HepG2 (cell line): ENCODE results near the gene TDRD6. TPM values are rescaled to one million over a fixed set of nuclear protein-coding genes. Genes with fewer than 3 reads are reported as not detected.
"Not testable (repeated sequence)": the region's sequence is repeated elsewhere in the genome, so short reads cannot be mapped to it uniquely, and the experiment has no call there.

Experiments
- ATAC-seq: fragments of 200-7000 bp; cut with Tn5 transposase; 3 replicates; pipeline ENCODE4 v1.9.1; 2020; ENCODE audit warnings: mild to moderate bottlenecking, moderate library complexity
- BruUV-seq: library from RNA; stranded (reverse); fragments of 400-500 nt; replicated peaks from 2 replicates; lab custom pipeline; 2021; lab: Mats Ljungman, UMichigan
- CTCF ChIA-PET: fragments of 300-600 bp; formaldehyde crosslinking; extraction: SDS; loops from one replicate; lab custom pipeline; 2021; ENCODE audit warnings: low total read pairs, inconsistent platforms, low intra/inter-chr PET ratio; lab: Yijun Ruan, JAX
- POLR2A ChIA-PET: fragments of 350-600 bp; sonication (Branson Sonifier 250); formaldehyde crosslinking; loops from one replicate; lab custom pipeline; 2020; ENCODE audit warnings: antibody characterized with exemption, inconsistent platforms; lab: Yijun Ruan, JAX
- DNase-seq: peaks from one replicate; pipeline ENCODE4 v3.0.0-alpha.2; 2015; ENCODE audit warnings: low spot score
- FAIRE-seq: peaks from 3 replicates; lab custom pipeline; 2011; peaks lifted over from hg19 to GRCh38; lab: Jason Lieb, UNC
- H2AFZ ChIP-seq: one replicate; pipeline ENCODE4 v1.6.1; 2011; ENCODE audit warnings: low read length, inconsistent platforms
- H3K27ac ChIP-seq: fragments of 300-600 bp; 3 replicates; pipeline ENCODE4 v1.8.0; 2011; ENCODE audit warnings: mixed run types, mild to moderate bottlenecking, mixed read lengths, low read length, inconsistent platforms; ENCODE audit not compliant: insufficient read depth; ENCODE audit errors: extremely low read length
- H3K27me3 ChIP-seq, 2 experiments: fragments of 200-600 bp in 1 of 2; 2 replicates in 1 of 2; 3 replicates in 1 of 2; pipeline versions ENCODE4 v1.6.0 to v1.8.0; 2011; ENCODE audit warnings: low read length in 2 of 2, mild to moderate bottlenecking in 2 of 2, moderate library complexity in 2 of 2, inconsistent platforms in 1 of 2; ENCODE audit not compliant: insufficient read depth in 2 of 2, control insufficient read depth in 1 of 2
- H3K36me3 ChIP-seq, 2 experiments: fragments of 200-600 bp in 1 of 2; replicated peaks in 1 of 2; 2 replicates in 1 of 2; 3 replicates in 1 of 2; pipeline versions ENCODE4 v1.5.1 to v1.8.0; 2011; ENCODE audit warnings: low read length in 2 of 2, inconsistent platforms in 1 of 2; ENCODE audit not compliant: insufficient read depth in 2 of 2, control insufficient read depth in 1 of 2
- H3K4me1 ChIP-seq: 2 replicates; pipeline ENCODE4 v1.5.1; 2012; ENCODE audit warnings: low read length, inconsistent platforms; ENCODE audit not compliant: insufficient read depth
- H3K4me2 ChIP-seq: 2 replicates; pipeline ENCODE4 v1.6.0; 2011; ENCODE audit warnings: low read depth, low read length, inconsistent platforms
- H3K4me3 ChIP-seq, 3 experiments: fragments of 200-600 bp in 1 of 3; sonication (generic), shearing (Covaris generic) in 1 of 3; replicated peaks in 1 of 3; 2 replicates each; pipeline ENCODE4 v1.5.1; 2011 to 2016; ENCODE audit warnings: low read length in 3 of 3, inconsistent platforms in 2 of 3, low read depth in 2 of 3, mild to moderate bottlenecking in 2 of 3, control low read depth in 1 of 3, mixed read lengths in 1 of 3; ENCODE audit not compliant: insufficient read depth in 1 of 3
- H3K79me2 ChIP-seq: one replicate; pipeline ENCODE4 v1.6.1; 2011; ENCODE audit warnings: low read length, inconsistent platforms; ENCODE audit not compliant: insufficient read depth
- H3K9ac ChIP-seq: 2 replicates; pipeline ENCODE4 v1.6.0; 2011; ENCODE audit warnings: mild to moderate bottlenecking, low read depth, low read length, inconsistent platforms; ENCODE audit not compliant: insufficient read depth
- H3K9me3 ChIP-seq: 2 replicates; pipeline ENCODE4 v1.5.1; 2012; ENCODE audit warnings: mild to moderate bottlenecking, low read length
- H4K20me1 ChIP-seq: 2 replicates; pipeline ENCODE4 v1.6.0; 2011; ENCODE audit warnings: inconsistent platforms, mild to moderate bottlenecking, low read length, moderate library complexity; ENCODE audit not compliant: insufficient read depth
- CBX1 ChIP-seq: IDR thresholded peaks from one replicate; pipeline ENCODE4 v1.6.1; 2016; ENCODE audit warnings: antibody characterized with exemption, low read depth
- HNF4A ChIP-seq: sonication (generic); formaldehyde crosslinking; IDR thresholded peaks from 2 replicates; pipeline ENCODE4 v1.4.0; 2020; ENCODE audit warnings: missing genetic modification reagents
- HNF4G ChIP-seq, 2 experiments: sonication (generic) in 1 of 2; formaldehyde crosslinking in 1 of 2; IDR thresholded peaks; 2 replicates each; pipeline versions ENCODE4 v1.4.0 to v1.6.1; 2011 to 2020; ENCODE audit warnings: borderline replicate concordance in 2 of 2, low read depth in 2 of 2, mild to moderate bottlenecking in 2 of 2, low read length in 1 of 2, missing genetic modification reagents in 1 of 2, moderate library complexity in 1 of 2
- NFE2L2 ChIP-seq: fragments of 150-350 bp; IDR thresholded peaks from 2 replicates; pipeline ENCODE4 v1.6.1; 2014; ENCODE audit warnings: low read length
- ZKSCAN5 ChIP-seq: sonication (generic); formaldehyde crosslinking; IDR thresholded peaks from 2 replicates; pipeline ENCODE4 v1.5.1; 2020; ENCODE audit warnings: mild to moderate bottlenecking, missing genetic modification reagents
- ZNF432 ChIP-seq: sonication (generic); formaldehyde crosslinking; IDR thresholded peaks from 2 replicates; pipeline ENCODE4 v1.5.0; 2020; ENCODE audit warnings: missing genetic modification reagents, mild to moderate bottlenecking, borderline replicate concordance
- ZNF781 ChIP-seq: sonication (generic); formaldehyde crosslinking; IDR thresholded peaks from 2 replicates; pipeline ENCODE4 v1.5.1; 2020; ENCODE audit warnings: borderline replicate concordance, mild to moderate bottlenecking, missing genetic modification reagents; ENCODE audit errors: not compliant biosample characterization
- WGBS: methylation state at CpG from one replicate; pipeline ENCODE4 v1.1.6; 2017; ENCODE audit warnings: low lambda C conversion rate; 5-methylcytosine and 5-hydroxymethylcytosine counted together
- in situ Hi-C: cut with HindIII; loops from 2 replicates; pipeline ENCODE4 v1.10.0; 2017; ENCODE audit warnings: low pct_unique_long_range_greater_than_20kb; ENCODE audit not compliant: extremely low pct_ligation_motif_present
- intact Hi-C: fragments of 100-400 bp; cut with micrococcal nuclease; formaldehyde crosslinking; loops from one replicate; pipeline ENCODE4 v1.10.0; 2022; ENCODE audit not compliant: unreplicated experiment
- polyA plus RNA-seq, 8 experiments: library from polyadenylated mRNA; depleted of rRNA in 3 of 8; stranded (reverse) in 7 of 8; unstranded in 1 of 8; fragments of >200 nt; fragmentation: Illumina TruSeq in 4 of 8; extraction: Trizol in 4 of 8; gene quantifications; 2 replicates each; pipeline versions ENCODE4 v1.2.1 to v1.2.3, GENCODE V29; 2011 to 2016; ENCODE audit warnings: low read depth in 4 of 8, missing spikeins in 1 of 8, mixed read lengths in 1 of 8; ENCODE audit not compliant: insufficient read depth in 1 of 8
- total RNA-seq, 5 experiments: library from RNA; depleted of rRNA; stranded (reverse); fragments of >200 nt; fragmentation: Illumina TruSeq; extraction: Trizol; gene quantifications; 2 replicates each; pipeline ENCODE4 v1.2.3, GENCODE V29; 2016; ENCODE audit warnings: low read depth in 1 of 5
- TF ChIP-seq, protein P1 (sequence below): sonication (generic); formaldehyde crosslinking; IDR thresholded peaks from 2 replicates; pipeline ENCODE4 v1.4.0; 2020; ENCODE audit warnings: mild to moderate bottlenecking, missing genetic modification reagents, borderline replicate concordance

The TDRD6 gene
- total and polyA plus RNA-seq, 2 of the 13 experiments (the other 11 are each of a cell fraction or from before 2014, with no cell fraction given), result not detected

DNA sequence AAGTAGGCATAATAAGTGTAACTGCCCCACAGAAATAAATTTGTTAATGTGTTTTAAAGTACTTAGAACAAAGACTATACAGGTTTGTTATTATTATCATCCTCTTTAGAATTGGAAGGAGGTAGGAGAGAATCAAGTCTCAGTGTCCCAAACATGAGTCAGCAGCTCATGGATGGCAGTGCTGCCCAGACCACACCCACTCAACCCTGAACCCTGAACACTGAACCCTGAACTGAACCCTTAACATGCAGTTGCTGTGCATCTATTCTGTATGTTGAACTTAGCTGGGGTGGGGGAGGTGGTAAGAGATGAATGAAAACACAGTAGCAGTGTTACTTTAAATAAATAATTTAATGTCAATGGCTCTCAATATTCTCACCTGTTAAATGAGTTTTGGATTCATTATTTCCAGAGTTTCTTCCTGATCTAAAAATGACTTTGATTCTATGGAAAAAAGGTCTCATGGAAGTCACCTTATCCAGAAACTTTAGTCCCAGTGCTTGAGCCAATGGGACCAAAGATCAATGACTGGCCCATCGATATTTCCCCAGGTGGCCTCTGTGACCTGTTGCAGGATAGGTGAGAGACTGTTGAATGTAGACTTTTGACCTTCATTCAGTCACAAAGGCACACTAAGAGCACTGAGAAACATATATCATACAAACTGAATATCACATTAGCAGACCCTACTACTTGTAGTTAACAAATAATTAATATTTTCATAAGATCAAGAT, 55.9 kb downstream of the TDRD6 start:
- no peak for ATAC-seq
- H3K9me3 ChIP-seq, result no peaks in the 10 kb centered on the region
- no peak for TF ChIP-seq CBX1
- TF ChIP-seq, protein P1, sequence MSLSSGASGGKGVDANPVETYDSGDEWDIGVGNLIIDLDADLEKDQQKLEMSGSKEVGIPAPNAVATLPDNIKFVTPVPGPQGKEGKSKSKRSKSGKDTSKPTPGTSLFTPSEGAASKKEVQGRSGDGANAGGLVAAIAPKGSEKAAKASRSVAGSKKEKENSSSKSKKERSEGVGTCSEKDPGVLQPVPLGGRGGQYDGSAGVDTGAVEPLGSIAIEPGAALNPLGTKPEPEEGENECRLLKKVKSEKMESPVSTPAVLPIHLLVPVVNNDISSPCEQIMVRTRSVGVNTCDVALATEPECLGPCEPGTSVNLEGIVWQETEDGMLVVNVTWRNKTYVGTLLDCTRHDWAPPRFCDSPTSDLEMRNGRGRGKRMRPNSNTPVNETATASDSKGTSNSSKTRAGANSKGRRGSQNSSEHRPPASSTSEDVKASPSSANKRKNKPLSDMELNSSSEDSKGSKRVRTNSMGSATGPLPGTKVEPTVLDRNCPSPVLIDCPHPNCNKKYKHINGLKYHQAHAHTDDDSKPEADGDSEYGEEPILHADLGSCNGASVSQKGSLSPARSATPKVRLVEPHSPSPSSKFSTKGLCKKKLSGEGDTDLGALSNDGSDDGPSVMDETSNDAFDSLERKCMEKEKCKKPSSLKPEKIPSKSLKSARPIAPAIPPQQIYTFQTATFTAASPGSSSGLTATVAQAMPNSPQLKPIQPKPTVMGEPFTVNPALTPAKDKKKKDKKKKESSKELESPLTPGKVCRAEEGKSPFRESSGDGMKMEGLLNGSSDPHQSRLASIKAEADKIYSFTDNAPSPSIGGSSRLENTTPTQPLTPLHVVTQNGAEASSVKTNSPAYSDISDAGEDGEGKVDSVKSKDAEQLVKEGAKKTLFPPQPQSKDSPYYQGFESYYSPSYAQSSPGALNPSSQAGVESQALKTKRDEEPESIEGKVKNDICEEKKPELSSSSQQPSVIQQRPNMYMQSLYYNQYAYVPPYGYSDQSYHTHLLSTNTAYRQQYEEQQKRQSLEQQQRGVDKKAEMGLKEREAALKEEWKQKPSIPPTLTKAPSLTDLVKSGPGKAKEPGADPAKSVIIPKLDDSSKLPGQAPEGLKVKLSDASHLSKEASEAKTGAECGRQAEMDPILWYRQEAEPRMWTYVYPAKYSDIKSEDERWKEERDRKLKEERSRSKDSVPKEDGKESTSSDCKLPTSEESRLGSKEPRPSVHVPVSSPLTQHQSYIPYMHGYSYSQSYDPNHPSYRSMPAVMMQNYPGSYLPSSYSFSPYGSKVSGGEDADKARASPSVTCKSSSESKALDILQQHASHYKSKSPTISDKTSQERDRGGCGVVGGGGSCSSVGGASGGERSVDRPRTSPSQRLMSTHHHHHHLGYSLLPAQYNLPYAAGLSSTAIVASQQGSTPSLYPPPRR (CRISPR knock-in tag), result no peak
- TF ChIP-seq NFE2L2, result no peak
- TF ChIP-seq ZNF781 (CRISPR knock-in tag), result no peak
- peak; percentile 26; the same call in 1 of the 2 replicates for TF ChIP-seq HNF4A (CRISPR knock-in tag)
- no peak for TF ChIP-seq ZNF432
- no peak for TF ChIP-seq ZKSCAN5 (CRISPR knock-in tag)
- TF ChIP-seq HNF4G (IDR thresholded peaks at IDR 0.05; ENCODE audit: borderline replicate concordance, low read depth, low read length), result peak; percentile 39
- no peak for TF ChIP-seq HNF4G (CRISPR knock-in tag; IDR thresholded peaks at IDR 0.05; ENCODE audit: borderline replicate concordance, low read depth)
- no peaks in the 10 kb centered on the region for H3K4me1 ChIP-seq
- 0% methylated on average over 1 of the region's 1 CpG for WGBS
- intact Hi-C loops, result no loop called here
- no peaks in the 10 kb centered on the region for H4K20me1 ChIP-seq
- H2AFZ ChIP-seq, result no peak overlapping the region
- no peak for FAIRE-seq
- ChIA-PET CTCF (no interaction called here), POLR2A (no interaction called here)
- no peak overlapping the region for H3K4me2 ChIP-seq
- no peak overlapping the region for H3K4me3 ChIP-seq
- DNase-seq, result no peak
- H3K27me3 ChIP-seq, result no peaks in the 10 kb centered on the region
- no TSS peak for BruUV-seq
- H3K27ac ChIP-seq, result no peak overlapping the region
- H3K79me2 ChIP-seq, result no peaks in the 10 kb centered on the region
- H3K36me3 ChIP-seq, result no peaks in the 10 kb centered on the region
- in situ Hi-C loops, result no loop called here
- H3K9ac ChIP-seq, result no peak overlapping the region

GRCh38 chr6:46744159-46744725, 56.6 kb downstream of the TDRD6 start:
- H3K36me3 ChIP-seq, H3K27ac ChIP-seq, H3K4me1 ChIP-seq, H3K27me3 ChIP-seq, H2AFZ ChIP-seq, POLR2A ChIA-PET, H3K79me2 ChIP-seq, ATAC-seq, H4K20me1 ChIP-seq, BruUV-seq, FAIRE-seq, H3K4me2 ChIP-seq, H3K4me3 ChIP-seq, intact Hi-C loops, CTCF ChIA-PET, DNase-seq, H3K9me3 ChIP-seq, H3K9ac ChIP-seq, in situ Hi-C loops: not testable (repeated sequence)
- WGBS, result 40% methylated on average over 3 of the region's 3 CpGs
